HepG2 (cell line): ENCODE results near the gene GDAP2. TPM values are rescaled to one million over a fixed set of nuclear protein-coding genes. Genes with fewer than 3 reads are reported as not detected.

ENCODE experiments used
- ATAC-seq: fragments of 200-7000 bp; cut with Tn5 transposase; 3 replicates; pipeline ENCODE4 v1.9.1; 2020; ENCODE audit warnings: mild to moderate bottlenecking, moderate library complexity
- BruUV-seq: library from RNA; stranded (reverse); fragments of 400-500 nt; replicated peaks from 2 replicates; lab custom pipeline; 2021; lab: Mats Ljungman, UMichigan
- CTCF ChIA-PET: fragments of 300-600 bp; formaldehyde crosslinking; extraction: SDS; loops from one replicate; lab custom pipeline; 2021; ENCODE audit warnings: low total read pairs, inconsistent platforms, low intra/inter-chr PET ratio; lab: Yijun Ruan, JAX
- POLR2A ChIA-PET: fragments of 350-600 bp; sonication (Branson Sonifier 250); formaldehyde crosslinking; loops from one replicate; lab custom pipeline; 2020; ENCODE audit warnings: antibody characterized with exemption, inconsistent platforms; lab: Yijun Ruan, JAX
- DNase-seq: peaks from one replicate; pipeline ENCODE4 v3.0.0-alpha.2; 2015; ENCODE audit warnings: low spot score
- FAIRE-seq: peaks from 3 replicates; lab custom pipeline; 2011; peaks lifted over from hg19 to GRCh38; lab: Jason Lieb, UNC
- H2AFZ ChIP-seq: one replicate; pipeline ENCODE4 v1.6.1; 2011; ENCODE audit warnings: low read length, inconsistent platforms
- H3K27ac ChIP-seq: fragments of 300-600 bp; 3 replicates; pipeline ENCODE4 v1.8.0; 2011; ENCODE audit warnings: mixed run types, mild to moderate bottlenecking, mixed read lengths, low read length, inconsistent platforms; ENCODE audit not compliant: insufficient read depth; ENCODE audit errors: extremely low read length
- H3K27me3 ChIP-seq, 2 experiments: fragments of 200-600 bp in 1 of 2; 2 replicates in 1 of 2; 3 replicates in 1 of 2; pipeline versions ENCODE4 v1.6.0 to v1.8.0; 2011; ENCODE audit warnings: low read length in 2 of 2, mild to moderate bottlenecking in 2 of 2, moderate library complexity in 2 of 2, inconsistent platforms in 1 of 2; ENCODE audit not compliant: insufficient read depth in 2 of 2, control insufficient read depth in 1 of 2
- H3K36me3 ChIP-seq, 2 experiments: fragments of 200-600 bp in 1 of 2; replicated peaks in 1 of 2; 2 replicates in 1 of 2; 3 replicates in 1 of 2; pipeline versions ENCODE4 v1.5.1 to v1.8.0; 2011; ENCODE audit warnings: low read length in 2 of 2, inconsistent platforms in 1 of 2; ENCODE audit not compliant: insufficient read depth in 2 of 2, control insufficient read depth in 1 of 2
- H3K4me1 ChIP-seq: 2 replicates; pipeline ENCODE4 v1.5.1; 2012; ENCODE audit warnings: low read length, inconsistent platforms; ENCODE audit not compliant: insufficient read depth
- H3K4me2 ChIP-seq: 2 replicates; pipeline ENCODE4 v1.6.0; 2011; ENCODE audit warnings: low read depth, low read length, inconsistent platforms
- H3K4me3 ChIP-seq, 3 experiments: fragments of 200-600 bp in 1 of 3; sonication (generic), shearing (Covaris generic) in 1 of 3; replicated peaks in 1 of 3; 2 replicates each; pipeline ENCODE4 v1.5.1; 2011 to 2016; ENCODE audit warnings: low read length in 3 of 3, inconsistent platforms in 2 of 3, low read depth in 2 of 3, mild to moderate bottlenecking in 2 of 3, control low read depth in 1 of 3, mixed read lengths in 1 of 3; ENCODE audit not compliant: insufficient read depth in 1 of 3
- H3K79me2 ChIP-seq: one replicate; pipeline ENCODE4 v1.6.1; 2011; ENCODE audit warnings: low read length, inconsistent platforms; ENCODE audit not compliant: insufficient read depth
- H3K9ac ChIP-seq: 2 replicates; pipeline ENCODE4 v1.6.0; 2011; ENCODE audit warnings: mild to moderate bottlenecking, low read depth, low read length, inconsistent platforms; ENCODE audit not compliant: insufficient read depth
- H3K9me3 ChIP-seq: 2 replicates; pipeline ENCODE4 v1.5.1; 2012; ENCODE audit warnings: mild to moderate bottlenecking, low read length
- H4K20me1 ChIP-seq: 2 replicates; pipeline ENCODE4 v1.6.0; 2011; ENCODE audit warnings: inconsistent platforms, mild to moderate bottlenecking, low read length, moderate library complexity; ENCODE audit not compliant: insufficient read depth
- ATF2 ChIP-seq: sonication (generic); formaldehyde crosslinking; IDR thresholded peaks from 2 replicates; pipeline ENCODE4 v1.4.0; 2020; ENCODE audit warnings: missing genetic modification reagents
- EEA1 ChIP-seq: sonication (generic); formaldehyde crosslinking; IDR thresholded peaks from 2 replicates; pipeline ENCODE4 v1.5.1; 2020; ENCODE audit warnings: mild to moderate bottlenecking, missing genetic modification reagents, borderline replicate concordance
- HDAC1 ChIP-seq: sonication (generic); formaldehyde crosslinking; IDR thresholded peaks from 2 replicates; pipeline ENCODE4 v1.5.1; 2020; ENCODE audit warnings: mild to moderate bottlenecking, missing genetic modification reagents
- HOMEZ ChIP-seq: IDR thresholded peaks from 2 replicates; pipeline ENCODE4 v1.6.1; 2016; ENCODE audit warnings: low read depth
- KMT2B ChIP-seq: IDR thresholded peaks from 2 replicates; pipeline ENCODE4 v1.6.1; 2016; ENCODE audit warnings: missing genetic modification reagents, missing compliant biosample characterization
- LBX2 ChIP-seq: sonication (generic); formaldehyde crosslinking; IDR thresholded peaks from 2 replicates; pipeline ENCODE4 v1.5.0; 2020; ENCODE audit warnings: missing genetic modification reagents, mild to moderate bottlenecking, borderline replicate concordance
- THAP11 ChIP-seq: IDR thresholded peaks from 2 replicates; pipeline ENCODE4 v1.6.1; 2016; ENCODE audit warnings: missing biosample characterization, missing genetic modification reagents
- TRIM24 ChIP-seq: sonication (generic); formaldehyde crosslinking; IDR thresholded peaks from 2 replicates; pipeline ENCODE4 v1.8.0; 2022; ENCODE audit warnings: mild to moderate bottlenecking, missing genetic modification reagents
- ZBTB49 ChIP-seq: sonication (generic); formaldehyde crosslinking; IDR thresholded peaks from 2 replicates; pipeline ENCODE4 v1.4.0; 2020; ENCODE audit warnings: missing genetic modification reagents, borderline replicate concordance
- ZBTB7A ChIP-seq: sonication (generic); formaldehyde crosslinking; IDR thresholded peaks from 2 replicates; pipeline ENCODE4 v1.8.0; 2022; ENCODE audit warnings: mild to moderate bottlenecking, missing genetic modification reagents
- ZNF232 ChIP-seq: sonication (generic); formaldehyde crosslinking; IDR thresholded peaks from 2 replicates; pipeline ENCODE4 v1.4.0; 2020; ENCODE audit warnings: missing genetic modification reagents, borderline replicate concordance
- ZNF740 ChIP-seq: sonication (generic); formaldehyde crosslinking; IDR thresholded peaks from 2 replicates; pipeline ENCODE4 v1.4.0; 2020; ENCODE audit warnings: missing genetic modification reagents
- WGBS: methylation state at CpG from one replicate; pipeline ENCODE4 v1.1.6; 2017; ENCODE audit warnings: low lambda C conversion rate; 5-methylcytosine and 5-hydroxymethylcytosine counted together
- in situ Hi-C: cut with HindIII; loops from 2 replicates; pipeline ENCODE4 v1.10.0; 2017; ENCODE audit warnings: low pct_unique_long_range_greater_than_20kb; ENCODE audit not compliant: extremely low pct_ligation_motif_present
- intact Hi-C: fragments of 100-400 bp; cut with micrococcal nuclease; formaldehyde crosslinking; loops from one replicate; pipeline ENCODE4 v1.10.0; 2022; ENCODE audit not compliant: unreplicated experiment
- polyA plus RNA-seq, 8 experiments: library from polyadenylated mRNA; depleted of rRNA in 3 of 8; stranded (reverse) in 7 of 8; unstranded in 1 of 8; fragments of >200 nt; fragmentation: Illumina TruSeq in 4 of 8; extraction: Trizol in 4 of 8; gene quantifications; 2 replicates each; pipeline versions ENCODE4 v1.2.1 to v1.2.3, GENCODE V29; 2011 to 2016; ENCODE audit warnings: low read depth in 4 of 8, missing spikeins in 1 of 8, mixed read lengths in 1 of 8; ENCODE audit not compliant: insufficient read depth in 1 of 8
- total RNA-seq, 5 experiments: library from RNA; depleted of rRNA; stranded (reverse); fragments of >200 nt; fragmentation: Illumina TruSeq; extraction: Trizol; gene quantifications; 2 replicates each; pipeline ENCODE4 v1.2.3, GENCODE V29; 2016; ENCODE audit warnings: low read depth in 1 of 5

GDAP2 gene
- total and polyA plus RNA-seq, 2 of the 13 experiments (the other 11 are each of a cell fraction or from before 2014, with no cell fraction given) = 11.4 to 23.2 TPM

- CTCF ChIA-PET = no interaction called here
- BruUV-seq = no TSS peak
- no peaks in the 10 kb centered on the region for H4K20me1 ChIP-seq
- no peak overlapping the region for H3K4me3 ChIP-seq
- DNase-seq (no peak), FAIRE-seq (no peak), ATAC-seq (no peak)
- H3K79me2 ChIP-seq = no peaks in the 10 kb centered on the region
- no peak overlapping the region for H3K9ac ChIP-seq
- H3K9me3 ChIP-seq = no peaks in the 10 kb centered on the region
- no peak overlapping the region for H3K4me2 ChIP-seq
- no peak for TF ChIP-seq TRIM24 (CRISPR knock-in tag)
- TF ChIP-seq EEA1 (CRISPR knock-in tag) = no peak
- TF ChIP-seq ZBTB7A (CRISPR knock-in tag) = no peak
- TF ChIP-seq LBX2 (CRISPR knock-in tag) = no peak
- no peak for TF ChIP-seq HOMEZ (CRISPR knock-in tag)
- no peaks in the 10 kb centered on the region for H3K36me3 ChIP-seq
- no peak overlapping the region for H2AFZ ChIP-seq
- 47% methylated on average over 4 of the region's 4 CpGs for WGBS
- no peak overlapping the region for H3K27ac ChIP-seq
- H3K4me1 ChIP-seq = peaks cover 14% of the 10 kb centered on the region; the same call in 1 of the 2 replicates
- in situ Hi-C loops = no loop called here
- intact Hi-C loops = no loop called here
- no peaks in the 10 kb centered on the region; a peak in 2 of 5 replicates for H3K27me3 ChIP-seq
- POLR2A ChIA-PET = no interaction called here
Measured at GRCh38 chr1:117830222-117830621, 99.2 kb downstream of the GDAP2 start.

- intact Hi-C loops = no loop called here
- 35% methylated on average over 2 of the region's 4 CpGs for WGBS
- POLR2A ChIA-PET = no interaction called here
Measured at GRCh38 chr1:117828201-117828600, 101.2 kb downstream of the GDAP2 start.

More at GRCh38 chr1:117828201-117828600, 101.2 kb downstream of the GDAP2 start:
- no peak overlapping the region for H2AFZ ChIP-seq
- peak; percentile 65 for ATAC-seq
- no peaks in the 10 kb centered on the region for H3K9me3 ChIP-seq
- H3K4me2 ChIP-seq = no peak overlapping the region
- CTCF ChIA-PET = no interaction called here
- TF ChIP-seq ZBTB49 = no peak
- TF ChIP-seq ZNF740 (CRISPR knock-in tag) = no peak
- TF ChIP-seq ZNF232 = no peak
- TF ChIP-seq THAP11 (CRISPR knock-in tag) = no peak
- TF ChIP-seq HDAC1 (CRISPR knock-in tag) = no peak
- no peak for TF ChIP-seq ATF2 (CRISPR knock-in tag)
- no peak for TF ChIP-seq KMT2B (CRISPR knock-in tag)
- TF ChIP-seq, all 625 proteins: peak for 0
- Histone ChIP-seq H3K79me2 (no peaks in the 10 kb centered on the region), H3K4me3 (no peak overlapping the region), H3K4me1 (peaks cover 23% of the 10 kb centered on the region; the same call in 1 of the 2 replicates), H3K27ac (no peak overlapping the region), H3K9ac (no peak overlapping the region), H4K20me1 (no peaks in the 10 kb centered on the region), H3K27me3 (no peaks in the 10 kb centered on the region; a peak in 2 of 5 replicates), H3K36me3 (no peaks in the 10 kb centered on the region)
- in situ Hi-C loops = no loop called here
- DNase-seq = no peak
- no TSS peak for BruUV-seq
- FAIRE-seq = no peak
